OCI-LY7 (cell line): Measurements from ENCODE around the gene CD22. TPM values are rescaled to one million over a fixed set of nuclear protein-coding genes. Genes with fewer than 3 reads are reported as not detected.
"Not testable (repeated sequence)": the region's sequence is repeated elsewhere in the genome, so short reads cannot be mapped to it uniquely, and the experiment has no call there.

Source experiments
- BruUV-seq: library from RNA; stranded (reverse); fragments of 400-500 nt; replicated peaks from 2 replicates; lab custom pipeline; 2021; lab: Mats Ljungman, UMichigan
- CTCF ChIA-PET: fragments of 300-600 bp; sonication (Branson Sonifier 250); formaldehyde crosslinking; loops from one replicate; lab custom pipeline; 2022; ENCODE audit warnings: antibody characterized with exemption; ENCODE audit not compliant: unreplicated experiment; lab: Charles Lee
- POLR2A ChIA-PET: fragments of 300-600 bp; sonication (Branson Sonifier 250); formaldehyde crosslinking; loops from one replicate; lab custom pipeline; 2022; ENCODE audit warnings: antibody characterized with exemption; lab: Charles Lee
- DNase-seq: peaks from one replicate; pipeline ENCODE4 v3.0.0-alpha.2; 2015; ENCODE audit warnings: low spot score
- H2AFZ ChIP-seq: fragments of 200-600 bp; sonication (generic), shearing (Covaris generic); 2 replicates; pipeline ENCODE4 v1.6.1; 2014; ENCODE audit warnings: mild to moderate bottlenecking, antibody characterized with exemption, low read length, moderate library complexity
- H3K27ac ChIP-seq: fragments of 200-600 bp; sonication (generic); 2 replicates; pipeline ENCODE4 v1.5.1; 2014; ENCODE audit warnings: mixed run types, low read depth, mild to moderate bottlenecking, moderate library complexity, low read length, inconsistent platforms; ENCODE audit not compliant: poor library complexity, severe bottlenecking
- H3K36me3 ChIP-seq: fragments of 200-600 bp; sonication (generic); 2 replicates; pipeline ENCODE4 v1.6.1; 2014; ENCODE audit warnings: mild to moderate bottlenecking, antibody characterized with exemption, low read length, moderate library complexity, mixed read lengths; ENCODE audit not compliant: insufficient read depth
- H3K4me1 ChIP-seq: fragments of 200-600 bp; sonication (generic); 2 replicates; pipeline ENCODE4 v1.5.1; 2014; ENCODE audit warnings: mild to moderate bottlenecking, low read length; ENCODE audit not compliant: insufficient read depth, poor library complexity, severe bottlenecking
- H3K4me2 ChIP-seq: fragments of 200-600 bp; sonication (generic); 2 replicates; pipeline ENCODE4 v1.6.1; 2014; ENCODE audit warnings: mild to moderate bottlenecking, low read length
- H3K4me3 ChIP-seq: fragments of 200-600 bp; sonication (generic); 2 replicates; pipeline ENCODE4 v1.5.1; 2014; ENCODE audit warnings: mild to moderate bottlenecking, low read depth, low read length; ENCODE audit not compliant: poor library complexity, severe bottlenecking
- H3K79me2 ChIP-seq: fragments of 200-600 bp; sonication (generic); 2 replicates; pipeline ENCODE4 v1.6.1; 2016; ENCODE audit warnings: low read depth, mild to moderate bottlenecking, low read length, moderate library complexity, mixed read lengths; ENCODE audit not compliant: insufficient read depth
- H3K9me2 ChIP-seq: fragments of 200-600 bp; sonication (generic); 2 replicates; pipeline ENCODE4 v1.6.1; 2016; ENCODE audit warnings: mild to moderate bottlenecking, low read length, mixed read lengths; ENCODE audit not compliant: insufficient read depth
- H3K9me3 ChIP-seq: fragments of 200-600 bp; sonication (generic); 2 replicates; pipeline ENCODE4 v1.6.1; 2014; ENCODE audit warnings: mild to moderate bottlenecking, mixed run types, low read length, mixed read lengths
- H4K20me1 ChIP-seq: fragments of 200-600 bp; sonication (generic); 2 replicates; pipeline ENCODE4 v1.6.1; 2014; ENCODE audit warnings: mild to moderate bottlenecking, antibody characterized with exemption, low read length, moderate library complexity, mixed read lengths; ENCODE audit not compliant: insufficient read depth
- CTCF ChIP-seq: fragments of 200-600 bp; sonication (generic); conservative IDR thresholded peaks from 2 replicates; pipeline ENCODE4 v1.5.1; 2014; ENCODE audit warnings: mild to moderate bottlenecking, antibody characterized with exemption, low read length, moderate library complexity, mixed read lengths
- EZH2phosphoT487 ChIP-seq: fragments of 200-600 bp; sonication (generic); IDR thresholded peaks from 2 replicates; pipeline ENCODE4 v1.6.1; 2018; ENCODE audit warnings: low read depth, borderline replicate concordance, mild to moderate bottlenecking, mixed run types, antibody characterized with exemption, low read length, moderate library complexity, mixed read lengths
- intact Hi-C: fragments of 100-400 bp; cut with micrococcal nuclease; formaldehyde crosslinking; loops from one replicate; pipeline ENCODE4 v1.10.0; 2022; ENCODE audit not compliant: unreplicated experiment
- total RNA-seq, 2 experiments: library from RNA; depleted of rRNA in 1 of 2; stranded (reverse); fragments of >200 nt in 1 of 2; shearing (Covaris generic) in 1 of 2; gene quantifications; 2 replicates each; pipeline ENCODE4 v1.2.3, GENCODE V29; 2014 to 2022

CD22 gene
- total RNA-seq, 2 experiments from 2014 or later, result 413 to 972 TPM

DNA sequence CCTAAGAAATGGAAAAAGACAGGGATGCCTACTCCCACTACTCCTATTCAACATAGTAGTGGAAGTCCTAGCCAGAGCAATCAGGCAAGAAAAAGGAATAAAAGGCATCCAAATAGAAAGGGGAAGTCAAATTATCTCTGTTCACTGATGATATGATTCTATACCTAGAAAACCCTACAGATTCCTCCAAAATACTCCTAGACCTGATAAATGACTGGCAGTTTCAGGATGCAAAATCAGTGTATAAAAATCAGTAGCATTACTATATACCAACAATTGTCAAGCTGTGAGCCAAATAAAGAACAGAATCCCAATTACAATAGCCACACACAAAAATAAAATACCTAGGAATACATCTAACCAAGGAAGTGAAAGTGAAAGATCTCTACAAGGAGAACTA, 40.5 kb downstream of the CD22 start:
- no peak overlapping the region for H3K4me3 ChIP-seq
- no peaks in the 10 kb centered on the region for H3K79me2 ChIP-seq
- no peak for TF ChIP-seq EZH2phosphoT487
- no peak for TF ChIP-seq CTCF
- no peaks in the 10 kb centered on the region for H3K4me1 ChIP-seq
- DNase-seq, result no peak
- 0 out of 2 replicates have a peak, but pooled peaks cover 3% of the 10 kb centered on the region for H3K9me3 ChIP-seq
- BruUV-seq, result no TSS peak
- no peaks in the 10 kb centered on the region for H3K36me3 ChIP-seq
- POLR2A ChIA-PET, result no interaction called here
- no peak overlapping the region for H3K27ac ChIP-seq
- no peak overlapping the region for H2AFZ ChIP-seq
- H3K4me2 ChIP-seq, result no peak overlapping the region
- CTCF ChIA-PET, result no interaction called here
- H3K9me2 ChIP-seq, result no peaks in the 10 kb centered on the region
- H4K20me1 ChIP-seq, result no peaks in the 10 kb centered on the region
- intact Hi-C loops, result no loop called here

- no peak within 1 kb of the TSS for H3K4me2 ChIP-seq
- intact Hi-C loops, result no loop called here
- no peaks in the 10 kb centered on the region for H3K9me2 ChIP-seq
- TF ChIP-seq EZH2phosphoT487 (no peak), CTCF (no peak)
- H4K20me1 ChIP-seq, result no peaks in the 10 kb centered on the region
- no TSS peak for BruUV-seq
- H3K36me3 ChIP-seq, result no peaks in the 10 kb centered on the region
- H3K79me2 ChIP-seq, result no peaks in the 10 kb centered on the region
- H3K27ac ChIP-seq, result no peak within 1 kb of the TSS
- H2AFZ ChIP-seq, result no peak within 1 kb of the TSS
- H3K4me1 ChIP-seq, result no peaks in the 10 kb centered on the region
- POLR2A ChIA-PET, result no interaction called here
- 0 out of 2 replicates have a peak, but pooled peaks cover 3% of the 10 kb centered on the region for H3K9me3 ChIP-seq
- CTCF ChIA-PET, result no interaction called here
- no peak within 1 kb of the TSS for H3K4me3 ChIP-seq
- DNase-seq, result no peak
Measured at GRCh38 chr19:35370722-35371121, 41.7 kb downstream of the CD22 start, which contains the start of gene GPR42. TSS of gene GPR42 (plus strand) at chr19:35371068. CDS start at chr19:35371360, 292 bp downstream.

GRCh38 chr19:35373492-35373891, 44.5 kb downstream of the CD22 start:
- DNase-seq, result no peak
- H3K4me1 ChIP-seq, result no peaks in the 10 kb centered on the region
- ChIA-PET POLR2A (no interaction called here), CTCF (no interaction called here)
- intact Hi-C loops, result no loop called here
- no peak overlapping the region for H3K4me3 ChIP-seq
- no peaks in the 10 kb centered on the region for H4K20me1 ChIP-seq
- no peak for TF ChIP-seq EZH2phosphoT487
- no peak for TF ChIP-seq CTCF
- no peaks in the 10 kb centered on the region for H3K36me3 ChIP-seq
- no peak overlapping the region for H3K27ac ChIP-seq
- H3K4me2 ChIP-seq, result no peak overlapping the region
- 0 out of 2 replicates have a peak, but pooled peaks cover 3% of the 10 kb centered on the region for H3K9me3 ChIP-seq
- no TSS peak for BruUV-seq
- H3K79me2 ChIP-seq, result no peaks in the 10 kb centered on the region
- no peak overlapping the region for H2AFZ ChIP-seq
- H3K9me2 ChIP-seq, result no peaks in the 10 kb centered on the region

DNA sequence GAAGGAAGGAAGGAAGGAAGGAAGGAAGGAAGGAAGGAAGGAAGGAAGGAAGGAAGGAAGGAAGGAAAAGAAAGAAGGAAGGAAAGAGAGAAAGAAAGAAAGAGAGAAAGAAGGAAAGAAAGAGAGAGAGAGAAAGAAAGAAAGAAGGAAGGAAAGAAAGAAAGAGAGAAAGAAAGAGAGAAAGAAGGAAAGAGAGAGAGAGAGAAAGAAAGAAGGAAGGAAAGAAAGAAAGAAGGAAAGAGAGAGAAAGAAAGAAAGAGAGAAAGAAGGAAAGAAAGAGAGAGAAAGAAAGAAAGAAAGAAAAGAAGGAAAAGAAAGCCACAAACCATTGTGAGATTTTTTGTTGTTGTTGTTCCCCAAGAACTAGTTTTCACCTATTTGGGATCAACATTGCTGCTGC, 45.0 kb downstream of the CD22 start:
- H3K4me2 ChIP-seq, DNase-seq, H3K79me2 ChIP-seq, H3K27ac ChIP-seq, POLR2A ChIA-PET, CTCF ChIA-PET, BruUV-seq, H3K4me3 ChIP-seq, H4K20me1 ChIP-seq, H3K36me3 ChIP-seq, H3K9me2 ChIP-seq, H3K9me3 ChIP-seq, H2AFZ ChIP-seq, H3K4me1 ChIP-seq, intact Hi-C loops: not testable (repeated sequence)
